PC-3 (cell line): ENCODE results near the gene THNSL1.

Experiments
- CTCF ChIP-seq: fragments of 300-600 bp; sonication (generic); conservative IDR thresholded peaks from 2 replicates; pipeline ENCODE4 v1.5.1; 2017; ENCODE audit warnings: antibody characterized with exemption, low read depth, mild to moderate bottlenecking, low read length
- EZH2phosphoT487 ChIP-seq: fragments of 300-600 bp; sonication (generic); IDR thresholded peaks from 2 replicates; pipeline ENCODE4 v1.6.1; 2018; ENCODE audit warnings: mild to moderate bottlenecking, antibody characterized with exemption, low read length, borderline replicate concordance

GRCh38 chr10:25017154-25017590 lies 760 bp downstream of the THNSL1 start:
- TF ChIP-seq EZH2phosphoT487 = no peak
- no peak for TF ChIP-seq CTCF
